ENCODE results near the gene CLDN4. TPM values are rescaled to one million over a fixed set of nuclear protein-coding genes. Genes with fewer than 3 reads are reported as not detected.

CLDN4 gene
- total RNA-seq, 1 donor from 2014 or later, result not detected

GRCh38 chr7:73858807-73859206, 28.0 kb downstream of the CLDN4 start:
- H3K27me3 Mint-ChIP-seq (ENCODE audit: insufficient read depth), result peaks cover 24% of the 10 kb centered on the region
- peaks cover 8% of the 10 kb centered on the region for H3K4me1 Mint-ChIP-seq (ENCODE audit: low read depth)
- no peak for DNase-seq (ENCODE audit: low spot score)
- intact Hi-C loops (cut with micrococcal nuclease), result loop anchor here (10.0 kb wide), 1 partner anchor 254 kb away; no protein-coding TSS in a partner anchor
- no peak overlapping the region for H3K27ac Mint-ChIP-seq
- H3K9me3 Mint-ChIP-seq, result no peaks in the 10 kb centered on the region
- H3K4me3 Mint-ChIP-seq, result no peak overlapping the region
- no peaks in the 10 kb centered on the region for H3K36me3 Mint-ChIP-seq (ENCODE audit: low read depth)

- H3K27ac Mint-ChIP-seq, result no peak within 1 kb of the TSS
- peaks cover 16% of the 10 kb centered on the region for H3K27me3 Mint-ChIP-seq (ENCODE audit: insufficient read depth)
- H3K4me3 Mint-ChIP-seq, result no peak within 1 kb of the TSS
- no peak for DNase-seq (ENCODE audit: low spot score)
- no peaks in the 10 kb centered on the region for H3K9me3 Mint-ChIP-seq
- no peaks in the 10 kb centered on the region for H3K36me3 Mint-ChIP-seq (ENCODE audit: low read depth)
- intact Hi-C loops (cut with micrococcal nuclease), result no loop called here
- H3K4me1 Mint-ChIP-seq (ENCODE audit: low read depth), result peaks cover 1% of the 10 kb centered on the region
These were observed 30.1 kb downstream of the CLDN4 start, which contains the start of gene TMEM270 for GRCh38 chr7:73860859-73861258. TSS of gene TMEM270 (plus strand) at chr7:73861159. CDS start at chr7:73861195, 36 bp downstream.

GRCh38 chr7:73861305-73861704, 30.5 kb downstream of the CLDN4 start:
- Mint-ChIP-seq H3K4me3 (no peak overlapping the region), H3K36me3 (ENCODE audit: low read depth) (no peaks in the 10 kb centered on the region), H3K27me3 (ENCODE audit: insufficient read depth) (peaks cover 16% of the 10 kb centered on the region), H3K4me1 (ENCODE audit: low read depth) (no peaks in the 10 kb centered on the region), H3K27ac (no peak overlapping the region), H3K9me3 (no peaks in the 10 kb centered on the region)
- intact Hi-C loops (cut with micrococcal nuclease), result no loop called here
- no peak for DNase-seq (ENCODE audit: low spot score)

- DNase-seq (ENCODE audit: low spot score), result no peak
- no peak overlapping the region for H3K27ac Mint-ChIP-seq
- H3K4me3 Mint-ChIP-seq, result no peak overlapping the region
- H3K9me3 Mint-ChIP-seq, result no peaks in the 10 kb centered on the region
- no peaks in the 10 kb centered on the region for H3K27me3 Mint-ChIP-seq (ENCODE audit: insufficient read depth)
- intact Hi-C loops (cut with micrococcal nuclease), result no loop called here
- H3K4me1 Mint-ChIP-seq (ENCODE audit: low read depth), result no peaks in the 10 kb centered on the region
- H3K36me3 Mint-ChIP-seq (ENCODE audit: low read depth), result no peaks in the 10 kb centered on the region
These were observed 34.4 kb downstream of the CLDN4 start for GRCh38 chr7:73864981-73865711.

GRCh38 chr7:73865738-73866445, 35.1 kb downstream of the CLDN4 start:
- no peak overlapping the region for H3K4me3 Mint-ChIP-seq
- no peaks in the 10 kb centered on the region for H3K36me3 Mint-ChIP-seq (ENCODE audit: low read depth)
- H3K4me1 Mint-ChIP-seq (ENCODE audit: low read depth), result no peaks in the 10 kb centered on the region
- H3K27me3 Mint-ChIP-seq (ENCODE audit: insufficient read depth), result no peaks in the 10 kb centered on the region
- DNase-seq (ENCODE audit: low spot score), result no peak
- intact Hi-C loops (cut with micrococcal nuclease), result no loop called here
- H3K27ac Mint-ChIP-seq, result no peak overlapping the region
- no peaks in the 10 kb centered on the region for H3K9me3 Mint-ChIP-seq

- Mint-ChIP-seq H3K9me3 (no peaks in the 10 kb centered on the region), H3K4me1 (ENCODE audit: low read depth) (no peaks in the 10 kb centered on the region), H3K27ac (no peak overlapping the region), H3K36me3 (ENCODE audit: low read depth) (no peaks in the 10 kb centered on the region), H3K4me3 (no peak overlapping the region), H3K27me3 (ENCODE audit: insufficient read depth) (no peaks in the 10 kb centered on the region)
- DNase-seq (ENCODE audit: low spot score), result no peak
- intact Hi-C loops (cut with micrococcal nuclease), result no loop called here
These were observed 35.6 kb downstream of the CLDN4 start for GRCh38 chr7:73866446-73866767.

GRCh38 chr7:73869011-73869798, 38.4 kb downstream of the CLDN4 start:
- H3K27ac Mint-ChIP-seq, result no peak overlapping the region
- no peaks in the 10 kb centered on the region for H3K27me3 Mint-ChIP-seq (ENCODE audit: insufficient read depth)
- intact Hi-C loops (cut with micrococcal nuclease), result no loop called here
- DNase-seq (ENCODE audit: low spot score), result no peak
- no peaks in the 10 kb centered on the region for H3K9me3 Mint-ChIP-seq
- no peaks in the 10 kb centered on the region for H3K4me1 Mint-ChIP-seq (ENCODE audit: low read depth)
- H3K36me3 Mint-ChIP-seq (ENCODE audit: low read depth), result no peaks in the 10 kb centered on the region
- H3K4me3 Mint-ChIP-seq, result no peak overlapping the region

- DNase-seq (ENCODE audit: low spot score), result no peak
- Mint-ChIP-seq H3K27me3 (ENCODE audit: insufficient read depth) (no peaks in the 10 kb centered on the region), H3K27ac (no peak overlapping the region), H3K4me3 (no peak overlapping the region), H3K9me3 (no peaks in the 10 kb centered on the region), H3K4me1 (ENCODE audit: low read depth) (no peaks in the 10 kb centered on the region), H3K36me3 (ENCODE audit: low read depth) (no peaks in the 10 kb centered on the region)
- intact Hi-C loops (cut with micrococcal nuclease), result no loop called here
These were observed 39.3 kb downstream of the CLDN4 start for GRCh38 chr7:73870041-73870492.

GRCh38 chr7:73871163-73872011, 40.6 kb downstream of the CLDN4 start:
- intact Hi-C loops (cut with micrococcal nuclease), result no loop called here
- Mint-ChIP-seq H3K4me3 (no peak overlapping the region), H3K27ac (no peak overlapping the region), H3K27me3 (ENCODE audit: insufficient read depth) (no peaks in the 10 kb centered on the region), H3K4me1 (ENCODE audit: low read depth) (no peaks in the 10 kb centered on the region), H3K9me3 (no peaks in the 10 kb centered on the region), H3K36me3 (ENCODE audit: low read depth) (no peaks in the 10 kb centered on the region)
- no peak for DNase-seq (ENCODE audit: low spot score)

- Mint-ChIP-seq H3K4me3 (no peak overlapping the region), H3K9me3 (no peaks in the 10 kb centered on the region), H3K4me1 (ENCODE audit: low read depth) (no peaks in the 10 kb centered on the region), H3K27me3 (ENCODE audit: insufficient read depth) (no peaks in the 10 kb centered on the region), H3K27ac (no peak overlapping the region), H3K36me3 (ENCODE audit: low read depth) (no peaks in the 10 kb centered on the region)
- DNase-seq (ENCODE audit: low spot score), result no peak
- intact Hi-C loops (cut with micrococcal nuclease), result no loop called here
These were observed 41.5 kb downstream of the CLDN4 start for GRCh38 chr7:73872056-73872908.

- no peak overlapping the region for H3K4me3 Mint-ChIP-seq
- no peaks in the 10 kb centered on the region for H3K9me3 Mint-ChIP-seq
- H3K27me3 Mint-ChIP-seq (ENCODE audit: insufficient read depth), result peaks cover 2% of the 10 kb centered on the region
- H3K36me3 Mint-ChIP-seq (ENCODE audit: low read depth), result no peaks in the 10 kb centered on the region
- no peaks in the 10 kb centered on the region for H3K4me1 Mint-ChIP-seq (ENCODE audit: low read depth)
- DNase-seq (ENCODE audit: low spot score), result no peak
- no peak overlapping the region for H3K27ac Mint-ChIP-seq
- intact Hi-C loops (cut with micrococcal nuclease), result no loop called here
These were observed 45.6 kb downstream of the CLDN4 start for GRCh38 chr7:73876361-73876760.

- intact Hi-C loops (cut with micrococcal nuclease), result no loop called here
These were observed 46.2 kb downstream of the CLDN4 start for GRCh38 chr7:73876973-73877372.

More at GRCh38 chr7:73876973-73877372, 46.2 kb downstream of the CLDN4 start:
- no peak for DNase-seq (ENCODE audit: low spot score)
- no peaks in the 10 kb centered on the region for H3K36me3 Mint-ChIP-seq (ENCODE audit: low read depth)
- H3K27ac Mint-ChIP-seq, result no peak overlapping the region
- peaks cover 2% of the 10 kb centered on the region for H3K27me3 Mint-ChIP-seq (ENCODE audit: insufficient read depth)
- H3K4me1 Mint-ChIP-seq (ENCODE audit: low read depth), result no peaks in the 10 kb centered on the region
- no peaks in the 10 kb centered on the region for H3K9me3 Mint-ChIP-seq
- no peak overlapping the region for H3K4me3 Mint-ChIP-seq
